ENCODE results near the gene RBM42.

Gene RBM42

GRCh38 chr19:35656700-35657099 is 27.9 kb downstream of the RBM42 start:
- Histone ChIP-seq H3K27ac (ENCODE audit: low read depth, low read length) (no peak overlapping the region), H3K9me3 (ENCODE audit: control insufficient read depth, insufficient read depth, low read length) (no peaks in the 10 kb centered on the region), H3K4me3 (ENCODE audit: low read length) (no peak overlapping the region), H3K27me3 (ENCODE audit: control insufficient read depth, low read length) (no peaks in the 10 kb centered on the region), H3K79me2 (ENCODE audit: control insufficient read depth, low read length) (peaks cover under 1% of the 10 kb centered on the region; the same call in 1 of the 2 replicates), H3K4me1 (ENCODE audit: control insufficient read depth, low read length) (no peaks in the 10 kb centered on the region), H3K4me2 (ENCODE audit: low read length) (no peak overlapping the region), H3K9me2 (replicated peaks; ENCODE audit: control insufficient read depth, low read length) (no peaks in the 10 kb centered on the region), H3K36me3 (ENCODE audit: control insufficient read depth, low read length) (peaks cover 45% of the 10 kb centered on the region), H3F3A (ENCODE audit: control insufficient read depth, insufficient read depth) (no peaks in the 10 kb centered on the region), H4K20me1 (ENCODE audit: control insufficient read depth, insufficient read depth, low read depth, low read length) (no peaks in the 10 kb centered on the region)
- TF ChIP-seq, protein P1, sequence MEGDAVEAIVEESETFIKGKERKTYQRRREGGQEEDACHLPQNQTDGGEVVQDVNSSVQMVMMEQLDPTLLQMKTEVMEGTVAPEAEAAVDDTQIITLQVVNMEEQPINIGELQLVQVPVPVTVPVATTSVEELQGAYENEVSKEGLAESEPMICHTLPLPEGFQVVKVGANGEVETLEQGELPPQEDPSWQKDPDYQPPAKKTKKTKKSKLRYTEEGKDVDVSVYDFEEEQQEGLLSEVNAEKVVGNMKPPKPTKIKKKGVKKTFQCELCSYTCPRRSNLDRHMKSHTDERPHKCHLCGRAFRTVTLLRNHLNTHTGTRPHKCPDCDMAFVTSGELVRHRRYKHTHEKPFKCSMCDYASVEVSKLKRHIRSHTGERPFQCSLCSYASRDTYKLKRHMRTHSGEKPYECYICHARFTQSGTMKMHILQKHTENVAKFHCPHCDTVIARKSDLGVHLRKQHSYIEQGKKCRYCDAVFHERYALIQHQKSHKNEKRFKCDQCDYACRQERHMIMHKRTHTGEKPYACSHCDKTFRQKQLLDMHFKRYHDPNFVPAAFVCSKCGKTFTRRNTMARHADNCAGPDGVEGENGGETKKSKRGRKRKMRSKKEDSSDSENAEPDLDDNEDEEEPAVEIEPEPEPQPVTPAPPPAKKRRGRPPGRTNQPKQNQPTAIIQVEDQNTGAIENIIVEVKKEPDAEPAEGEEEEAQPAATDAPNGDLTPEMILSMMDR (IDR thresholded peaks at IDR 0.05; ENCODE audit: low read depth, low read length, poor library complexity, severe bottlenecking) = no peak
- TF ChIP-seq EZH2phosphoT487 (IDR thresholded peaks at IDR 0.05; ENCODE audit: borderline replicate concordance, low read length) = no peak

DNA sequence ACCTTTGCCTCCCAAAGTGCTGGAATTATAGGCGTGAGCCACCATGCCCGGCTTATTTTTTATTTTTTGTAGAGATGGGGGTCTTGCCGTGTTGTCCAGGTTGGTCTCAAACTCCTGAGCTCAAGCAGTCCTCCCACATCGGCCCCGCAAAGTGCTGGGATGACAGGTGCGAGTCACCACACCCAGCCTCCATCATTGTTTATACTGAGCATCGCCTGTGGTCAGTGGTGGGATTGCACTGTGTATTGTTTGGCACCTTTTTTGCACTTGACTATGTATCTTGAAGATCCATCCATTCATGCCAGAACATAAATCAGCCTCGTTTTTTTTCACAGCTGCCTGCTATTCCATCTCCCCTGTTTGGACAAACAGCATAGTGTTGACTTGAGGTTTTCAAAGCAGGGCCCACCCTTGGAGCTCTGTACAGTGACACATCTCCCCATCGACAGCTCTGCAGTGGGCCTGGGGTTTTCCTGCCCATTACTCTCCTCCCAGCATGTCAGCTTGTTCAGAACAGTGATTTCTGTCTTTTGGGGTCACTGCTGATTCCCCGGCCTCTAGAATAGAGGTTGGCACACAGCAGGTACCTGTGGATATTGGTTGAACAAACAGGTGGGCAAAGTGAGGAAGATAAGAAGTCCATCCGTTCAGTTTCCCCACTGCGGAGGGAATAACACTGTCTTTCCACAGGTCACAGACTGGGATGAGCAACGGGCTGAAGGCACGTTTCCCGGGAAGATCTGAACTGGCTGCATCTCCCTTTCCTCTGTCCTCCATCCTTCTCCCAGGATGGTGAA is 29.3 kb downstream of the RBM42 start:
- TF ChIP-seq, protein P1 (IDR thresholded peaks at IDR 0.05; ENCODE audit: low read depth, low read length, poor library complexity, severe bottlenecking) = no peak
- TF ChIP-seq EZH2phosphoT487 (IDR thresholded peaks at IDR 0.05; ENCODE audit: borderline replicate concordance, low read length) = no peak
- peaks cover 41% of the 10 kb centered on the region for H3K36me3 ChIP-seq (ENCODE audit: control insufficient read depth, low read length)
- no peaks in the 10 kb centered on the region for H3K9me3 ChIP-seq (ENCODE audit: control insufficient read depth, insufficient read depth, low read length)

DNA sequence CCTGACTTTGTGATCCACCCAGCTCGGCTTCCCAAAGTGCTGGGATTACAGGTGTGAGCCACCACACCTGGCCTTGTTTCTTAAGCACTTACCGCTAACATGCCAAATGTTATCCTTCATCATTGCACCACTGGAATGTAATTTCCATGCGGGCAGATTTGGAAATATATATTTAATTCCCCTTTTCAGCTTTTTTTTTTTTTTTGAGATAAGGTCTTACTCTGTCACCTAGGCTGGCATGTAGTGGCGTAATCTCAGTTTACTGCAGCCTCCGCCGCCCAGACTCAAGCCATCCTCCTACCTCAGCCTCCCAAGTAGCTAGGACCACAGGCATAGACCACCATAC is 33.1 kb downstream of the RBM42 start:
- H4K20me1 ChIP-seq (ENCODE audit: control insufficient read depth, insufficient read depth, low read depth, low read length) = no peaks in the 10 kb centered on the region
- no peaks in the 10 kb centered on the region for H3K4me1 ChIP-seq (ENCODE audit: control insufficient read depth, low read length)

More for the DNA sequence above, 29.3 kb downstream of the RBM42 start:
- Histone ChIP-seq H4K20me1 (ENCODE audit: control insufficient read depth, insufficient read depth, low read depth, low read length) (no peaks in the 10 kb centered on the region), H3K4me3 (ENCODE audit: low read length) (no peak overlapping the region), H3F3A (ENCODE audit: control insufficient read depth, insufficient read depth) (no peaks in the 10 kb centered on the region), H3K27ac (ENCODE audit: low read depth, low read length) (no peak overlapping the region), H3K4me2 (ENCODE audit: low read length) (no peak overlapping the region), H3K79me2 (ENCODE audit: control insufficient read depth, low read length) (no peaks in the 10 kb centered on the region), H3K4me1 (ENCODE audit: control insufficient read depth, low read length) (no peaks in the 10 kb centered on the region), H3K9me2 (replicated peaks; ENCODE audit: control insufficient read depth, low read length) (no peaks in the 10 kb centered on the region), H3K27me3 (ENCODE audit: control insufficient read depth, low read length) (no peaks in the 10 kb centered on the region)

More for the DNA sequence above, 33.1 kb downstream of the RBM42 start:
- no peaks in the 10 kb centered on the region for H3K9me2 ChIP-seq (replicated peaks; ENCODE audit: control insufficient read depth, low read length)
- H3K79me2 ChIP-seq (ENCODE audit: control insufficient read depth, low read length) = no peaks in the 10 kb centered on the region
- H3F3A ChIP-seq (ENCODE audit: control insufficient read depth, insufficient read depth) = no peaks in the 10 kb centered on the region
- no peak overlapping the region for H3K27ac ChIP-seq (ENCODE audit: low read depth, low read length)
- no peak overlapping the region for H3K4me2 ChIP-seq (ENCODE audit: low read length)
- TF ChIP-seq, protein P1 (IDR thresholded peaks at IDR 0.05; ENCODE audit: low read depth, low read length, poor library complexity, severe bottlenecking) = no peak
- TF ChIP-seq EZH2phosphoT487 (IDR thresholded peaks at IDR 0.05; ENCODE audit: borderline replicate concordance, low read length) = no peak
- peaks cover 14% of the 10 kb centered on the region for H3K36me3 ChIP-seq (ENCODE audit: control insufficient read depth, low read length)
- H3K9me3 ChIP-seq (ENCODE audit: control insufficient read depth, insufficient read depth, low read length) = no peaks in the 10 kb centered on the region
- H3K27me3 ChIP-seq (ENCODE audit: control insufficient read depth, low read length) = no peaks in the 10 kb centered on the region
- H3K4me3 ChIP-seq (ENCODE audit: low read length) = no peak overlapping the region

Measured in DOHH2 (cell line).